ENCODE data around the gene AMPH. TPM values are rescaled to one million over a fixed set of nuclear protein-coding genes. Genes with fewer than 3 reads are reported as not detected.

AMPH gene
- total RNA-seq, 1 experiment from 2014 or later = not detected

- Histone ChIP-seq H3K4me1 (replicated peaks; ENCODE audit: insufficient read depth) (no peaks in the 10 kb centered on the region), H3K79me2 (ENCODE audit: low read depth) (no peaks in the 10 kb centered on the region), H3K4me3 (no peak overlapping the region), H3K9me2 (ENCODE audit: insufficient read depth) (no peaks in the 10 kb centered on the region), H2AFZ (no peak overlapping the region), H3K27me3 (ENCODE audit: insufficient read depth, low read depth) (peaks cover 5% of the 10 kb centered on the region; the same call in 1 of the 2 replicates), H3K9me3 (ENCODE audit: insufficient read depth, low read depth) (no peaks in the 10 kb centered on the region), H4K20me1 (ENCODE audit: insufficient read depth) (no peaks in the 10 kb centered on the region), H3K36me3 (ENCODE audit: low read depth) (no peaks in the 10 kb centered on the region), H3K4me2 (no peak overlapping the region), H3F3A (ENCODE audit: insufficient read depth, low read depth) (no peaks in the 10 kb centered on the region), H3K27ac (no peak overlapping the region)
- intact Hi-C loops (cut with micrococcal nuclease; ENCODE audit: unreplicated experiment) = no loop called here
- CTCF ChIA-PET = no interaction called here
- no peak for DNase-seq
- POLR2A ChIA-PET (ENCODE audit: unreplicated experiment) = no interaction called here
- no TSS peak for BruUV-seq (replicated peaks)
- no peak for TF ChIP-seq CTCF (conservative IDR thresholded peaks at IDR 0.05)
These were observed 118.9 kb downstream of the AMPH start for GRCh38 chr7:38512291-38512690.

GRCh38 chr7:38507384-38507783, 123.8 kb downstream of the AMPH start:
- DNase-seq = no peak
- H3K27me3 ChIP-seq (ENCODE audit: insufficient read depth, low read depth) = peaks cover 12% of the 10 kb centered on the region
- intact Hi-C loops (cut with micrococcal nuclease; ENCODE audit: unreplicated experiment) = no loop called here
- H3K79me2 ChIP-seq (ENCODE audit: low read depth) = no peaks in the 10 kb centered on the region
- TF ChIP-seq CTCF (conservative IDR thresholded peaks at IDR 0.05) (no peak), EZH2 (IDR thresholded peaks at IDR 0.05; ENCODE audit: low read depth) (no peak)
- H3K9me3 ChIP-seq (ENCODE audit: insufficient read depth, low read depth) = no peaks in the 10 kb centered on the region
- H3F3A ChIP-seq (ENCODE audit: insufficient read depth, low read depth) = no peaks in the 10 kb centered on the region
- ChIA-PET POLR2A (ENCODE audit: unreplicated experiment) (no interaction called here), CTCF (no interaction called here)
- no peak overlapping the region for H3K4me3 ChIP-seq
- H3K9me2 ChIP-seq (ENCODE audit: insufficient read depth) = no peaks in the 10 kb centered on the region
- BruUV-seq (replicated peaks) = no TSS peak
- H4K20me1 ChIP-seq (ENCODE audit: insufficient read depth) = no peaks in the 10 kb centered on the region
- no peaks in the 10 kb centered on the region for H3K36me3 ChIP-seq (ENCODE audit: low read depth)
- H3K27ac ChIP-seq = no peak overlapping the region
- no peak overlapping the region for H2AFZ ChIP-seq
- H3K4me2 ChIP-seq = no peak overlapping the region
- no peaks in the 10 kb centered on the region for H3K4me1 ChIP-seq (replicated peaks; ENCODE audit: insufficient read depth)

- no peaks in the 10 kb centered on the region for H3K79me2 ChIP-seq (ENCODE audit: low read depth)
- no TSS peak for BruUV-seq (replicated peaks)
- no peaks in the 10 kb centered on the region for H3K4me1 ChIP-seq (replicated peaks; ENCODE audit: insufficient read depth)
- H3K4me2 ChIP-seq = no peak overlapping the region
- no peak overlapping the region for H2AFZ ChIP-seq
- H3F3A ChIP-seq (ENCODE audit: insufficient read depth, low read depth) = no peaks in the 10 kb centered on the region
- no peaks in the 10 kb centered on the region for H3K36me3 ChIP-seq (ENCODE audit: low read depth)
- DNase-seq = no peak
- peaks cover 12% of the 10 kb centered on the region for H3K27me3 ChIP-seq (ENCODE audit: insufficient read depth, low read depth)
- no peak for TF ChIP-seq CTCF (conservative IDR thresholded peaks at IDR 0.05)
- TF ChIP-seq EZH2 (IDR thresholded peaks at IDR 0.05; ENCODE audit: low read depth) = no peak
- H3K4me3 ChIP-seq = no peak overlapping the region
- no peak overlapping the region for H3K27ac ChIP-seq
- ChIA-PET POLR2A (ENCODE audit: unreplicated experiment) (no interaction called here), CTCF (no interaction called here)
- intact Hi-C loops (cut with micrococcal nuclease; ENCODE audit: unreplicated experiment) = no loop called here
- H3K9me3 ChIP-seq (ENCODE audit: insufficient read depth, low read depth) = no peaks in the 10 kb centered on the region
- H3K9me2 ChIP-seq (ENCODE audit: insufficient read depth) = no peaks in the 10 kb centered on the region
- no peaks in the 10 kb centered on the region for H4K20me1 ChIP-seq (ENCODE audit: insufficient read depth)
These were observed 124.4 kb downstream of the AMPH start for GRCh38 chr7:38506756-38507155.
